IMR-90 (cell line): ENCODE results near the gene SDC3.

ENCODE experiments used
- MAZ ChIP-seq: IDR thresholded peaks from 2 replicates; pipeline ENCODE4 v1.6.1; 2012; ENCODE audit warnings: low read depth, mild to moderate bottlenecking, low read length, improper control_type of control experiment, moderate library complexity, borderline replicate concordance
- POLR2A ChIP-seq: IDR thresholded peaks from 2 replicates; pipeline ENCODE4 v1.6.1; 2012; ENCODE audit warnings: mild to moderate bottlenecking, low read depth, low read length

DNA sequence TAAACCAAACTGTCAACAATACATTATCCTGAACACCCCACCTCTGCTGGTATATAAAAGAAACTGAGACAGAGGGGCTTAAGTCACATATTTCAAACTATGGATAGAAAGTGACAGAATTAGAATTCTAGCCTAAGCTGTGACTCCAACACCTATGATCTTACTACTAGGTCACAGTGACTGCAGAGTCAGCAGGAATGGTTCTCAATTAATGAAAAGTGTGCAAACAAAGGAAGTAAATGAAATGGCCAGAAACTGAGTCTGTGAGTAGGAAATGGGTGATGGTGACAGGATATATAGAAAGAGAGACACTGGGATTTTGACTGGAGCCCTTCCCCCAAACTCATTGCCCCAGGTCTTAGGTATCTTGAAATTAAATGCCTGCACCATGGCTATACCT is 38.7 kb upstream of the SDC3 start:
- no peak for TF ChIP-seq MAZ
- TF ChIP-seq POLR2A, result no peak
